Suprapubic skin (tissue), 3 donors: ENCODE measurements around the gene ITSN2.

Experiments used
- CTCF ChIP-seq, 2 donors: fragments of 200-600 bp in 1 of 2; fragments of 450-650 bp in 1 of 2; sonication (generic) in 1 of 2; IDR thresholded peaks; one replicate each; pipeline ENCODE4 v1.5.1; 2016 to 2019; ENCODE audit warnings: antibody characterized with exemption in 2 of 2, mild to moderate bottlenecking in 1 of 2, moderate library complexity in 1 of 2
- EP300 ChIP-seq: sonication (generic); formaldehyde crosslinking; IDR thresholded peaks from one replicate; pipeline ENCODE4 v1.6.1; 2017; ENCODE audit warnings: antibody characterized with exemption

- TF ChIP-seq CTCF (IDR thresholded peaks at IDR 0.05) (no peak), EP300 (no peak)
These were observed 88.1 kb downstream of the ITSN2 start for GRCh38 chr2:24272161-24272802.
